ENCODE measurements around the gene RAP1GAP. TPM values are rescaled to one million over a fixed set of nuclear protein-coding genes. Genes with fewer than 3 reads are reported as not detected.

Gene RAP1GAP
- total and polyA plus RNA-seq, 5 experiments from 2014 or later, result 0.49 to 0.60 TPM; not detected in 3

- peaks cover 29 to 81% (median 43%) of the 10 kb centered on the region in 5 donors for H3K27me3 Mint-ChIP-seq
- POLR2A ChIA-PET, result no interaction called here
- no peak for DNase-seq
- no peak overlapping the region for H3K27ac Mint-ChIP-seq
- H3K36me3 Mint-ChIP-seq, result no peaks in the 10 kb centered on the region
- peaks cover 0 to 5% (median 0%) of the 10 kb centered on the region in 4 donors for H3K4me1 Mint-ChIP-seq
- H3K4me3 Mint-ChIP-seq, result no peak overlapping the region
- ATAC-seq, result no peak
- H3K9me3 Mint-ChIP-seq, result peaks cover 0 to 7% (median 0%) of the 10 kb centered on the region in 9 donors
Observed at GRCh38 chr1:21644906-21645305, 24.3 kb downstream of the RAP1GAP start.

DNA sequence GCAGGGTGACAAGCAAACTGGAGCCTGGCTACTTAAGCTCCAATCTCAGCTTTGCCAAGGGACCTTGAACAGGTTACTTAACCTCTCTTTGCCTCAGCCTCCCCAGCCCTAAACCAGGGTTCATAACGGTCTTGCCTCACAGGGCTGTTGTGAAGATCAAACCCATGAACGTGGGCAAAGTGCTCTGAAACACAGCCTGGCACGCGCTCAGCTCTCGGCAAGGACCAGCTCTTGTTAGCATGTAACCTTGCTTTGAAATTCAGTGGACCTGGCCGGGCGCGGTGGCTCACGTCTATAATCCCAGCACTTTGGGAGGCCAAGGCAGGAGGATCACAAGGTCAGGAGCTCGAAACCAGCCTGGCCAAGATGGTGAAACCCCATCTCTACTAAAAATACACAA lies 24.8 kb downstream of the RAP1GAP start:
- Mint-ChIP-seq H3K4me1 (peaks cover 0 to 5% (median 0%) of the 10 kb centered on the region in 4 donors), H3K9me3 (peaks cover 0 to 7% (median 0%) of the 10 kb centered on the region in 9 donors), H3K4me3 (no peak overlapping the region), H3K27me3 (peaks cover 29 to 85% (median 43%) of the 10 kb centered on the region in 5 donors), H3K36me3 (no peaks in the 10 kb centered on the region), H3K27ac (no peak overlapping the region)
- DNase-seq, result no peak
- ATAC-seq, result no peak
- POLR2A ChIA-PET, result no interaction called here

DNA sequence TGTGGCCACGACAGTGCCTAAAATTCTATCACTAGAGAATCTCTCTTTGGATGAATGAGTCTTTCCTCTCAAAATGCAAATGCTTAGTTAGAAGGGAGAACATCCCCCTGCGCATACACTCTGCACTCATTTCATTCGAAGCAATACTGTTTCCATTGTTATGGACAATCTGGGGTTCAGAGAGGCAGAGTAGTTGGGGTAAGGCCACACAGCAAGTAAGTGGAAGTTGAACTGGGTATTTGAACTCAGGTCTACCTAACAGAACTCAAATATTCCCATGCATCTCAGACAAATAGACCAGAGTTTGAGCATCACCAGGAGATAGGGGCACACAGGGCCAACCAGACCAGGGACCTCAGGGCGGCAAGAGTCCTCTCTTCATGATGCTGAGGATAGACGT lies 25.5 kb downstream of the RAP1GAP start:
- Mint-ChIP-seq H3K27ac (no peak overlapping the region), H3K4me3 (no peak overlapping the region), H3K36me3 (no peaks in the 10 kb centered on the region), H3K4me1 (peaks cover 0 to 5% (median 0%) of the 10 kb centered on the region in 4 donors), H3K9me3 (peaks cover 0 to 7% (median 0%) of the 10 kb centered on the region in 9 donors), H3K27me3 (peaks cover 28 to 80% (median 42%) of the 10 kb centered on the region in 5 donors)
- POLR2A ChIA-PET, result no interaction called here
- DNase-seq (no peak), ATAC-seq (no peak)

GRCh38 chr1:21641967-21642739 lies 27.0 kb downstream of the RAP1GAP start:
- no peak overlapping the region for H3K4me3 Mint-ChIP-seq
- H3K36me3 Mint-ChIP-seq, result no peaks in the 10 kb centered on the region
- H3K4me1 Mint-ChIP-seq, result peaks cover 0 to 5% (median 0%) of the 10 kb centered on the region in 4 donors
- H3K9me3 Mint-ChIP-seq, result peaks cover 0 to 7% (median 0%) of the 10 kb centered on the region in 9 donors
- POLR2A ChIA-PET, result no interaction called here
- ATAC-seq (no peak), DNase-seq (no peak)
- peak overlapping the region in 1 of 10 donors; percentile 43 for H3K27ac Mint-ChIP-seq
- peaks cover 22 to 65% (median 32%) of the 10 kb centered on the region in 5 donors for H3K27me3 Mint-ChIP-seq

GRCh38 chr1:21641537-21641936 lies 27.6 kb downstream of the RAP1GAP start:
- DNase-seq, result no peak
- POLR2A ChIA-PET, result no interaction called here

GRCh38 chr1:21641076-21641475 lies 28.1 kb downstream of the RAP1GAP start:
- POLR2A ChIA-PET, result no interaction called here
- H3K27me3 Mint-ChIP-seq, result peaks cover 15 to 54% (median 23%) of the 10 kb centered on the region in 5 donors
- H3K36me3 Mint-ChIP-seq, result no peaks in the 10 kb centered on the region
- H3K9me3 Mint-ChIP-seq, result peaks cover 0 to 4% (median 0%) of the 10 kb centered on the region in 9 donors
- ATAC-seq (no peak), DNase-seq (no peak)
- H3K4me1 Mint-ChIP-seq, result peaks cover 0 to 5% (median 0%) of the 10 kb centered on the region in 4 donors
- no peak overlapping the region for H3K4me3 Mint-ChIP-seq
- no peak overlapping the region for H3K27ac Mint-ChIP-seq

More at GRCh38 chr1:21641537-21641936, 27.6 kb downstream of the RAP1GAP start:
- no peak for ATAC-seq
- Mint-ChIP-seq H3K36me3 (no peaks in the 10 kb centered on the region), H3K4me3 (no peak overlapping the region), H3K9me3 (peaks cover 0 to 6% (median 0%) of the 10 kb centered on the region in 9 donors), H3K27ac (no peak overlapping the region), H3K27me3 (peaks cover 18 to 59% (median 26%) of the 10 kb centered on the region in 5 donors), H3K4me1 (peaks cover 0 to 5% (median 0%) of the 10 kb centered on the region in 4 donors)

DNA sequence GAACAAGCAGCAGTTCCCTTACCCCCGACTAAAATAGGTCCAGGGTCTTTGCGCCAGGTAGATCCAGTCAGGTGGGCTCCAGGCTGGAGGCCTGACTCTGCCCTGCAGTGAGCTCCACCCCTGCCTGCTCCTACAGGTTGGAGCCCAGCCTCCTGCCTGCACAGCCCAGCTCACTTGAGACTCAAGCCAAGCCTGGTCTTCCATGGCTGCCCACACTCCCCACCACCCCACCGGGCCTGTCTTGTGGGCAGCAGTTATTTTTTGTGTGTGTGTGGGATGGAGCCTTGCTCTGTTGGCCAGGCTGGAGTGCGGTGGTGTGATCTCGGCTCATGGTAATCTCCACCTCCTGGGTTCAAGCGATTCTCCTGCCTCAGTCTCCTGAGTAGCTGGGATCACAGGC lies 28.5 kb downstream of the RAP1GAP start:
- peaks cover 0 to 4% (median 0%) of the 10 kb centered on the region in 9 donors for H3K9me3 Mint-ChIP-seq
- H3K27me3 Mint-ChIP-seq, result peaks cover 13 to 50% (median 21%) of the 10 kb centered on the region in 5 donors
- POLR2A ChIA-PET, result no interaction called here
- H3K36me3 Mint-ChIP-seq, result no peaks in the 10 kb centered on the region
- DNase-seq (no peak), ATAC-seq (no peak)
- no peak overlapping the region for H3K4me3 Mint-ChIP-seq
- H3K4me1 Mint-ChIP-seq, result peaks cover 0 to 5% (median 0%) of the 10 kb centered on the region in 4 donors
- no peak overlapping the region for H3K27ac Mint-ChIP-seq

DNA sequence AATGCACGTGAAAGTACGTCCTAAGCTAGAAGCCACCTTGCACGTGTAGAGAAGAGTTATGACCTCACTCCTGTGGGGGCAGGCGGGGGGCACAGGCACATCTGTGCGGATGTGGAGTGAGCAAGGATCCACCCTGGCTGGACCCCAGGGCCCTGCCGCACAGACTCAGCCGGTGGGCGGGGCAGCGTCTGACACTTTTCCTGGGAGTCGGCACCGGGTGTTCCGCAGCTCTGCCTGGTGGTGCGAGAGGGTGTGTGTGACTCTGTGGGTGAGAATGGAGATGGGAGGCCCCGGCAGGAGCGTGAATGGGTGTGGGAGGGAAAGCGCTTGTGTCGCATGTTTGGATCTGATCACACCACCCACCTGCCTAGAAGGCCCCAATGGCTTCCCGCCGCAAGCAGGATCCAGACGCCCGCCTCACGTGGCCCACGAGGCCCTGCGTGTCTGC lies 29.5 kb downstream of the RAP1GAP start:
- POLR2A ChIA-PET, result no interaction called here
- no peak for DNase-seq
- no peaks in the 10 kb centered on the region for H3K36me3 Mint-ChIP-seq
- peaks cover 0 to 4% (median 0%) of the 10 kb centered on the region in 9 donors for H3K9me3 Mint-ChIP-seq
- no peak overlapping the region for H3K4me3 Mint-ChIP-seq
- peaks cover 12 to 44% (median 23%) of the 10 kb centered on the region in 5 donors for H3K27me3 Mint-ChIP-seq
- ATAC-seq, result no peak
- H3K27ac Mint-ChIP-seq, result peak overlapping the region in 1 of 10 donors; percentile 44
- peaks cover 0 to 5% (median 0%) of the 10 kb centered on the region in 4 donors for H3K4me1 Mint-ChIP-seq

DNA sequence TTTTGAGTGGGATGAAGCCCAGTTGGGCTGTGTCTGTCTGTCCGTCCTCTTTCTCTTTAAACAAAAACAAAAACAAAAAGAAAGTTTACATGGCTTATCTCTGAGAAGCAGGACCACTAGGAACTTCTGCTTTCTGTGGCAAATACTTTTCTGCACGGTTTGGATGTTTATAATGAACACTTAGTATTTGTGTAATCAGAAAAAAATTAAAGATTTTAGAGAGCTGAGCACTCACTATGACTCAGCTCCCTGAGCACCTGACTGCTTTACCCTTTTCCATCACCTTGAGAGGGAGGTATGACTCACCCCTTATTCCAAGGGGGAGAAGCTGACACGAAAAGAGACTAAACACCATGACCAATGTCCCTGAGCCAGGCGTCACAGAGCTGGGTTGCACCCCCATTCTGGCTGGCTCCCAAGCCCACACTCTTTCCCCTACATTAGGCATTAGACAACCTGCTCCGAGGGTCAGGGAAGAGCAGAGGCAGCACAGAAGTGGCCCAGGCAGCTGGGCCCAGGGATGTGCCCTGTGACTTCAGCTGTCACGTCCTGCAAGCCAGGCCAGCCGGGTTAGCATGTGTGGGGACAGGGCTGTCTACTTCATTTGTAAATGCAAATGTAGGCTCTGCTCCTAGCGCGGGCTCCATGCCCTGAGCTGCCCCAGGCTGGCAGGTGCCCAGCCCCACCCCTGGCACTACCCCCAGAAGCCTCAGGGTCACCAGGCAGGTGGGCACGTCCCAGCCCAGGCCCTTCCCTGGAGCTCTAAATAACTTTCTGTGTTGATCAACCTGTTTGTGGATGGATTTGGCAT lies 30.4 kb downstream of the RAP1GAP start:
- Mint-ChIP-seq H3K9me3 (no peaks in the 10 kb centered on the region), H3K27me3 (peaks cover 8 to 36% (median 15%) of the 10 kb centered on the region in 5 donors), H3K27ac (no peak overlapping the region), H3K36me3 (no peaks in the 10 kb centered on the region), H3K4me1 (peaks cover 0 to 4% (median 0%) of the 10 kb centered on the region in 4 donors), H3K4me3 (no peak overlapping the region)
- DNase-seq (no peak), ATAC-seq (no peak)
- POLR2A ChIA-PET, result no interaction called here

DNA sequence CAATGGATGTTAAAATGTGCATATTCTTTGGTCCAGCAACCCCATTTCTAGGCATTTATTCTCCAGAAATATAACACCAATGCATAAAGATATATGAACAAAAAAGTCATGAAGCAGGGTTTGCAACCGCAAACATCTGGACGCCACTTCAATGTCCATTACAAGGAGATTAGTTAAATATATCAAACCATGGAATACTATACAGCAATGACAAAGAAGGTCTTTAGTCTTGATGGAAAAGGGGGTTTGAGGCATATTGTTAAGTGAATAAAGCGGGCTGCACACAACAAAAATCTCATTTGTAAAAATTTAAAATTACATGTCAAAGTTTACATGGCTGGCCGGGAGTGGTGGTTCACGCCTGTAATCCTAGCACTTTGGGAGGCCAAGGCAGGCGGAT lies 31.6 kb downstream of the RAP1GAP start:
- no peak for DNase-seq
- no peak overlapping the region for H3K4me3 Mint-ChIP-seq
- peaks cover 5 to 27% (median 11%) of the 10 kb centered on the region in 5 donors for H3K27me3 Mint-ChIP-seq
- ATAC-seq, result no peak
- H3K9me3 Mint-ChIP-seq, result no peaks in the 10 kb centered on the region
- no peak overlapping the region for H3K27ac Mint-ChIP-seq
- no peaks in the 10 kb centered on the region for H3K36me3 Mint-ChIP-seq
- peaks cover 0 to 2% (median 0%) of the 10 kb centered on the region in 4 donors for H3K4me1 Mint-ChIP-seq
- POLR2A ChIA-PET, result no interaction called here

DNA sequence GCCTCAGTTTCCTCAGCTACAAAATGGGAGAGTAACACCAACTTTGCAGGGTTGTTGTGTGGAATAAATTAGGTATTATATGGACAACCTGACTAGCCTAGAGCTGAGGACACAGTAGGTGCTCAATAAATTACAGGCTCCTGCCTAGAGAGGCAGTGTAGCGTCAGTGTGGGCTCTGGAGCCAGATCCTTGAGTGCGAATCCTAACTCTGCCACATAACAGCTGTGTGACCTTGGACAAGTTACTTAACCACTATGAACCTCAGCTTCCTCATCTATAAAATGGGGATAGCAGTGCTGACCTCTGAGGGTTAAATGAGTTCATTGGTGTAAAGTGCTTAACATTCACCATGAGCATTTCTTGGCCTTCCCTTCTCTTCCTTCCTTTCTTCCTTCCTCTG lies 33.1 kb downstream of the RAP1GAP start:
- DNase-seq (no peak), ATAC-seq (no peak)
- Mint-ChIP-seq H3K4me3 (no peak overlapping the region), H3K4me1 (peaks cover 0 to 2% (median 0%) of the 10 kb centered on the region in 4 donors), H3K9me3 (no peaks in the 10 kb centered on the region), H3K27ac (no peak overlapping the region), H3K36me3 (no peaks in the 10 kb centered on the region), H3K27me3 (peaks cover 2 to 29% (median 13%) of the 10 kb centered on the region in 5 donors)
- POLR2A ChIA-PET, result no interaction called here

DNA sequence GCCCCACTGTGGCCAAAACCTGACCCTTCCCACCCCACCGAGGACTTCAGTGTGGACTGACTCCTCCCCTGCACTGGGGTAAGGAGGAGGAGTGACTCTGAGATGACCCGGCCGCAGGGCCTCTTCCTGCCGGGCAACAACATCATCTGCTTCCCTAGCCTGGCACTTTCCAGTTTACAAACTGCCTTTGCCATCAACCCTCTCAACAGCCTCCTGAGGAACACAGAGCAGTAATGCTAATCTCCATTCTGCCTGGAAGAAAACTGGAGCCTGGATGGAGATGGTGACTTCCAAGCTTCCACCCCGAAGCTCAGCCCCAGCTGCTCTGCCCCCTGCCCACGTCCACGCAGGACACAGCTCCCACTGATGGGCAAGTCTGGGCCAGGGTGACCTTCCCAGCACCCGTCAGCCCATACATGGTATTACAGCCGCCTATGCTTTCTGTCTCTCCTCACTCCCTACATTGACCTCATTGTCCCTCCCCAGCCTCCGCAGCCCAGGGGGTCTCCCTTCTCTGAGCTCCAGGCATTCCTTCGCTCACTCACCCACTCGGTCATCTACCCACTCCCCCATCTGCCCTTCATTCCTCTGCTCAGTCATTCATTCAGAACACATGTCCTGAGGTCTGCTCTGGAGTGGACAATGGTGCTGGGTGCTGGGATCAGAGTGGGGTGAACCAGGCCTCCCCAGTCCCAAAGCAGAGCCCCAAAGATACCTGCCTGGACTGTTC lies 34.2 kb downstream of the RAP1GAP start:
- POLR2A ChIA-PET, result no interaction called here
- Mint-ChIP-seq H3K36me3 (no peaks in the 10 kb centered on the region), H3K4me1 (no peaks in the 10 kb centered on the region), H3K4me3 (no peak overlapping the region), H3K9me3 (no peaks in the 10 kb centered on the region), H3K27ac (no peak overlapping the region), H3K27me3 (peaks cover 0 to 26% (median 17%) of the 10 kb centered on the region in 5 donors)
- no peak for ATAC-seq
- DNase-seq, result no peak
